ENCODE results near the gene IFI30.

The IFI30 gene

GRCh38 chr19:18197306-18197705 lies 23.7 kb downstream of the IFI30 start:
- TF ChIP-seq CTCF (IDR thresholded peaks at IDR 0.05; ENCODE audit: extremely low read depth, missing control alignments): no peak
- no peak for DNase-seq (ENCODE audit: low spot score)

GRCh38 chr19:18197941-18198340 lies 24.3 kb downstream of the IFI30 start:
- no peak for DNase-seq (ENCODE audit: low spot score)
- no peak for TF ChIP-seq CTCF (IDR thresholded peaks at IDR 0.05; ENCODE audit: extremely low read depth, missing control alignments)

GRCh38 chr19:18198374-18198773 lies 24.8 kb downstream of the IFI30 start:
- no peak for DNase-seq (ENCODE audit: low spot score)
- no peak for TF ChIP-seq CTCF (IDR thresholded peaks at IDR 0.05; ENCODE audit: extremely low read depth, missing control alignments)

GRCh38 chr19:18202397-18202777 lies 28.8 kb downstream of the IFI30 start:
- no peak for DNase-seq (ENCODE audit: low spot score)
- TF ChIP-seq CTCF (IDR thresholded peaks at IDR 0.05; ENCODE audit: extremely low read depth, missing control alignments): no peak

GRCh38 chr19:18202778-18203407 lies 29.3 kb downstream of the IFI30 start:
- peak; percentile 11 for TF ChIP-seq CTCF (IDR thresholded peaks at IDR 0.05; ENCODE audit: extremely low read depth, missing control alignments)
- no peak for DNase-seq (ENCODE audit: low spot score)

GRCh38 chr19:18203408-18203862 lies 29.8 kb downstream of the IFI30 start:
- no peak for TF ChIP-seq CTCF (IDR thresholded peaks at IDR 0.05; ENCODE audit: extremely low read depth, missing control alignments)
- DNase-seq (ENCODE audit: low spot score): no peak

- peak; percentile 98 for DNase-seq (ENCODE audit: low spot score)
- TF ChIP-seq CTCF (IDR thresholded peaks at IDR 0.05; ENCODE audit: extremely low read depth, missing control alignments): no peak
Measured at GRCh38 chr19:18203863-18204393, 30.3 kb downstream of the IFI30 start, which contains the start of gene RAB3A. RAB3A (minus strand) TSS chr19:18204042; CDS start chr19:18202740, 1,302 bp downstream.

Measured in GM20000 (cell line).